Fibroblast of pulmonary artery (primary cell): Measurements from ENCODE around the gene SLC17A2.

ENCODE experiments used
- DNase-seq: peaks from one replicate; pipeline ENCODE4 v3.0.0-alpha.2; 2010; ENCODE audit warnings: low read depth
- H3K4me3 ChIP-seq: replicated peaks from 2 replicates; pipeline ENCODE4 v1.5.1; 2011; ENCODE audit warnings: low read depth, mild to moderate bottlenecking, control low read depth, low read length, moderate library complexity
- TF ChIP-seq, protein P1 (sequence below): IDR thresholded peaks from 2 replicates; pipeline ENCODE4 v1.5.1; 2011; ENCODE audit warnings: mild to moderate bottlenecking, control low read depth, low read length, inconsistent platforms; ENCODE audit errors: missing control alignments

SLC17A2 gene

DNA sequence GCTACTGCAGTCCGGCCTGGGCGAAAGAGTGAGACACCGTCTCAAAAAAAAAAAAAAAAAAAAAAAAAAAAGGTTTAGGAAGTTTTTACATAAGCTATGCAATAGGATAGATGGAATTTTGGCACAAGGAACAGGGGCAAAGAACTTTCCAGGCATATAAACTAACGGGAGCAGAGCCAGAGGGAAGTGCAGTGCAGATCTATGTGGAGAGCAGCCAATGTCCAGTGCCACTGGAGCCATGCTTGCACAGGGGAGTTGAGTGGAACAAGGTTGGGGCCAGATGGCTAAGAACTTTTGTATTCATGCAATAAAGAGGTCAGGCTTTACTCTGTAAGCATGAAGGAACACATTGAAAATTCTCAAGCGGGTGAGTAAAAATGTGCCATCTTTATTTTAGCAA, 10.8 kb downstream of the SLC17A2 start:
- DNase-seq, result no peak
- TF ChIP-seq, protein P1, sequence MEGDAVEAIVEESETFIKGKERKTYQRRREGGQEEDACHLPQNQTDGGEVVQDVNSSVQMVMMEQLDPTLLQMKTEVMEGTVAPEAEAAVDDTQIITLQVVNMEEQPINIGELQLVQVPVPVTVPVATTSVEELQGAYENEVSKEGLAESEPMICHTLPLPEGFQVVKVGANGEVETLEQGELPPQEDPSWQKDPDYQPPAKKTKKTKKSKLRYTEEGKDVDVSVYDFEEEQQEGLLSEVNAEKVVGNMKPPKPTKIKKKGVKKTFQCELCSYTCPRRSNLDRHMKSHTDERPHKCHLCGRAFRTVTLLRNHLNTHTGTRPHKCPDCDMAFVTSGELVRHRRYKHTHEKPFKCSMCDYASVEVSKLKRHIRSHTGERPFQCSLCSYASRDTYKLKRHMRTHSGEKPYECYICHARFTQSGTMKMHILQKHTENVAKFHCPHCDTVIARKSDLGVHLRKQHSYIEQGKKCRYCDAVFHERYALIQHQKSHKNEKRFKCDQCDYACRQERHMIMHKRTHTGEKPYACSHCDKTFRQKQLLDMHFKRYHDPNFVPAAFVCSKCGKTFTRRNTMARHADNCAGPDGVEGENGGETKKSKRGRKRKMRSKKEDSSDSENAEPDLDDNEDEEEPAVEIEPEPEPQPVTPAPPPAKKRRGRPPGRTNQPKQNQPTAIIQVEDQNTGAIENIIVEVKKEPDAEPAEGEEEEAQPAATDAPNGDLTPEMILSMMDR, result no peak
- no peak overlapping the region for H3K4me3 ChIP-seq

DNA sequence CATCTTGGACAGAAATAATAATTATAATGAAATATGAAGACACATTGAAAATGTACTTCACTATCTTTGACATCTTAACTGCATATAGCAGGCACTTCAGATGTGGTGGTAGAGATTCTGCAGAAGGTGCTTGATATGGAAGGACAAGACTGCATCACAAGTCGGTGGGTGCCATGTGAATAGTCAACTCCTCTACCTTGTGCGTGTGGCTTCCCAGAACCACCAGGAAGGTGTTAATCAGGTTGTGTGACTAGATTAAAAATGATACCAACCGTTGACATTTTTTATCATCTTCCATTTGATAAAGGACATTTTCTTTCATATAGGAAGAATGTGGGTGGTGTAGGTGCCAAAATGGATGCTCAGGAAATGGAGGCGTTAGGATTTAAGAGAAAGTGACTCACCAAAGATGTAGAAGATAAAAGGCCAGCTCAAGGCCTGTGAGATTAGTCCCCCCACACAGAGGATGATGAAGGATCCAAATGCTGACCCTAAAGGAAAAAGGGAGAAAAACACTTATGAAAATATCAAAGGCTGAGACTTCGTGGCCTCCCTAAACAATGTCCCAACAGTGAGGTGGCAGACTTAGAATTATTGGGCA, 12.3 kb downstream of the SLC17A2 start:
- H3K4me3 ChIP-seq, result no peak overlapping the region
- TF ChIP-seq, protein P1, result no peak
- no peak for DNase-seq

DNA sequence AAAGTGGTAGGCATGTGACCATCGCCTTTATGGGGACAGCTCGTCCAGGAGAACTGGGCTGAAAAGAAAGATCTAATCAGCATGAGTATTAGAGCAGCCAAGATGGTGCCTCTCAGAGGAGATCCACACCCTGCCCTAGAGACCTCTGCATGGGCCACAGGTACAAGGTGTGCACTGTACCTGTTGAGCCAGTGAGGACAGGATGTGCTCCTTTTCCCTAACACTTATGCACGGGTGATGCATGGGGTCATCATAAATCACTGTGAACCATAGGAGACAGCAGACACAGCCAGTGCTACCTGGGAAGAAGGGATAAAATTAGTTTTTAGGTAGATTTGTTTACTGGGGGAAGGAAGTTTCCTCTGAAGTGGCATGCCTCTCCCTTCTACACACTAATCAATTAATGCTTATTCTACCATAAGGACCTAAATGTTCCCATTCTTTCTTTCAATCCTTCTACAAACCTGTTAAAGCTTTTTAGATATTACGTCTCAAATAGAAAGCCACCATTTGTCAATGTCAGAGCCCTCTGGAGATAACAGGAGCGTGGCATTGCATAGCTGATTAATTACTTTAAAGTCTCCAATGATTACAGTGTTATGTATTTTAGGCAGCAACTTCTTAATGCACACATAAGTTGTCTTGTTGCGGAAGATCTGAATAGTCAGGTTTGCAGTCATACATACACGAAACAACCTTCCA, 13.6 kb downstream of the SLC17A2 start:
- H3K4me3 ChIP-seq, result no peak overlapping the region
- TF ChIP-seq, protein P1, result no peak
- no peak for DNase-seq

DNA sequence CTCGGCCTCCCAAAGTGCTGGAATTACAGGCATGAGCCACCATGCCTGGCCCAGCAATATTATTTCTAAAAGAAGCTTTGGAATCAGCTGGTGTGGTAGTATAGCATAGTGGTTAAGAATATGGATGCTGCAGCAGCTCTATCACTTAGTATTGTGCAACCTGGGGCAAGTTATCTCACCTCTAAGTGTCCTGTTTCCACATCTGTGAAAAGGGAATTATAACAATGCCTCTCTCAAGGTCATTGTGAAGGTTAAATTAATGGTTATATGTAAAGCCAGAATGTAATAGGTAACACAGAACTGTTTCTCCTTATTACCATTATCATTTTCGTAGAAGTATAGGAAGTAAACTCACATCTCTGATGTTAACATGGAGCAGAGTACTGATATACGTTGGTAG, 14.2 kb downstream of the SLC17A2 start:
- TF ChIP-seq, protein P1, result no peak
- H3K4me3 ChIP-seq, result no peak overlapping the region
- DNase-seq, result no peak

DNA sequence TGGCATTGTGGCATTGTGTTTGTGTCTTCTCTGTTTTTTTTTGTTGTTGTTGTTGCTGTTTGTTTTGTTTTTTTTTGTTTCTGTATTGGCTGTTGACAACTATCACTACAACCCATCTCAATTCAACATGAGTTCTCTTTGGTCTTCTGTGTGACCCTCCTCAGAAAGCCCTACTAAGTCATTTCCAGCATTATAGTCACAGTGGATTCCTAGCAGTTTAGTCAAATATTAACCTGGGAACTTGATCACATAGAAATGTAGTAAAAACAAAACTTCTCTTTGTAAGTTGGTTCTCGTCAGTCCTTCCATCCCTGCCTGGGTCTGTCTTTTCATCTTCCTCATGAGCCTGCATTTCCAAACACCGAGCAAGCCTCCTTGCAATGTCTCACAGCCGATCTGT, 16.8 kb downstream of the SLC17A2 start:
- TF ChIP-seq, protein P1, result no peak
- H3K4me3 ChIP-seq, result no peak overlapping the region
- DNase-seq, result no peak

DNA sequence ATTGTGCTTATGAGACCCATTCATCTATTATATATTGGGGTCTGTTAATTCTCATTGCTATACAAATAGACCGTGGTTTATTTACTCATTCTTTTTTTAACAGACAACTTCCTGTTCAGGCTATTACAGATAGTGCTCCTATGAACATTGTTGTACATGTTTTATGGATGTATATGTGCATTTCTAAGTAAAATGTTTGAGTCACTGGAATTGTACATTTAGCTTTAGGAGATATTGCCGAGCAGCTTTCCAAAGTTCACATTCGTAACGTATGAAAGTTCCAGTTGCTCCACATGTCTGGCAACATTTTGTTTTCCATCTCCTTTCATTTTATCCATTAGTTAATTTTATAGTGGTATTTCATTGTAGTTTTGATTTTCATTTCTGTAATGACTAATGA, 19.1 kb downstream of the SLC17A2 start:
- TF ChIP-seq, protein P1, result no peak
- no peak for DNase-seq
- H3K4me3 ChIP-seq, result no peak overlapping the region
